H1 (cell line): Measurements from ENCODE around the gene TXNRD3. TPM values are rescaled to one million over a fixed set of nuclear protein-coding genes. Genes with fewer than 3 reads are reported as not detected.

Experiments
- CTCF ChIA-PET: fragments of 300-600 bp; sonication (Branson Sonifier 250); formaldehyde crosslinking; loops from one replicate; lab custom pipeline; 2021; ENCODE audit not compliant: partially characterized antibody; lab: Charles Lee
- POLR2A ChIA-PET: fragments of 300-600 bp; sonication (Branson Sonifier 250); formaldehyde crosslinking; loops from one replicate; lab custom pipeline; 2021; ENCODE audit warnings: inconsistent platforms; ENCODE audit not compliant: partially characterized antibody; lab: Charles Lee
- DNase-seq, 2 experiments: peaks; one replicate each; pipeline versions ENCODE4 v3.0.0 to v3.0.0-alpha.2; 2010 to 2022; ENCODE audit warnings: low spot score in 2 of 2, low read depth in 1 of 2, mixed read lengths in 1 of 2
- FAIRE-seq: peaks from 2 replicates; lab custom pipeline; 2011; peaks lifted over from hg19 to GRCh38; lab: Jason Lieb, UNC
- H2AFZ ChIP-seq: 2 replicates; pipeline ENCODE4 v1.8.1; 2012; ENCODE audit warnings: low read length, inconsistent platforms
- H2AK5ac ChIP-seq: 2 replicates; pipeline ENCODE4 v1.6.1; 2013; ENCODE audit warnings: low read depth, low read length
- H2BK120ac ChIP-seq: replicated peaks from 2 replicates; pipeline ENCODE3; 2013; ENCODE audit warnings: low read depth, low read length, inconsistent platforms
- H2BK12ac ChIP-seq: 2 replicates; pipeline ENCODE4 v1.6.1; 2013; ENCODE audit warnings: low read depth, low read length
- H2BK15ac ChIP-seq: 2 replicates; pipeline ENCODE4 v1.6.1; 2013; ENCODE audit warnings: low read length
- H2BK20ac ChIP-seq: 2 replicates; pipeline ENCODE4 v1.6.1; 2013; ENCODE audit warnings: low read length
- H2BK5ac ChIP-seq: 2 replicates; pipeline ENCODE4 v1.6.1; 2013; ENCODE audit warnings: low read depth, low read length
- H3K14ac ChIP-seq: 2 replicates; pipeline ENCODE4 v1.6.1; 2013; ENCODE audit warnings: inconsistent platforms; ENCODE audit not compliant: insufficient read length
- H3K18ac ChIP-seq: 2 replicates; pipeline ENCODE4 v1.6.1; 2013; ENCODE audit warnings: low read length; ENCODE audit errors: extremely low read depth
- H3K23ac ChIP-seq: 2 replicates; pipeline ENCODE4 v1.6.1; 2013; ENCODE audit warnings: inconsistent platforms; ENCODE audit not compliant: insufficient read length
- H3K23me2 ChIP-seq: 2 replicates; pipeline ENCODE4 v1.6.1; 2013; ENCODE audit warnings: low read depth, low read length
- H3K27ac ChIP-seq: 2 replicates; pipeline ENCODE4 v1.6.1; 2011; ENCODE audit warnings: low read depth, low read length, inconsistent platforms
- H3K27me3 ChIP-seq, 4 experiments: replicated peaks in 1 of 4; 1 replicate in 1 of 4; 2 replicates in 3 of 4; pipeline versions ENCODE4 v1.6.1 to v1.8.1; 2011 to 2013; ENCODE audit warnings: low read length in 3 of 4, mild to moderate bottlenecking in 3 of 4, inconsistent platforms in 2 of 4, mixed read lengths in 2 of 4, moderate library complexity in 1 of 4; ENCODE audit not compliant: control insufficient read depth in 3 of 4, insufficient read depth in 3 of 4; ENCODE audit errors: extremely low read depth in 1 of 4
- H3K36me3 ChIP-seq, 4 experiments: 2 replicates each; pipeline versions ENCODE4 v1.6.1 to v1.8.1; 2011 to 2013; ENCODE audit warnings: mild to moderate bottlenecking in 4 of 4, low read length in 3 of 4, moderate library complexity in 2 of 4, control low read depth in 1 of 4, inconsistent platforms in 1 of 4; ENCODE audit not compliant: insufficient read depth in 4 of 4, control insufficient read depth in 2 of 4
- H3K4ac ChIP-seq: replicated peaks from 2 replicates; pipeline ENCODE3; 2013; ENCODE audit warnings: low read length, low read depth, mixed read lengths, inconsistent platforms; ENCODE audit not compliant: insufficient read length
- H3K4me1 ChIP-seq, 4 experiments: replicated peaks in 1 of 4; 1 replicate in 1 of 4; 2 replicates in 3 of 4; pipeline versions ENCODE4 v1.6.1 to v1.8.1; 2011 to 2013; ENCODE audit warnings: low read length in 3 of 4, inconsistent platforms in 2 of 4, mixed read lengths in 1 of 4; ENCODE audit not compliant: insufficient read depth in 4 of 4, control insufficient read depth in 3 of 4
- H3K4me2 ChIP-seq, 2 experiments: 2 replicates each; pipeline versions ENCODE4 v1.6.1 to v1.8.1; 2011 to 2013; ENCODE audit warnings: low read depth in 2 of 2, low read length in 2 of 2, control low read depth in 1 of 2, inconsistent platforms in 1 of 2, mild to moderate bottlenecking in 1 of 2; ENCODE audit not compliant: insufficient read depth in 1 of 2
- H3K4me3 ChIP-seq, 4 experiments: fragments of 200-600, 300-600 bp in 1 of 4; sonication (generic), shearing (Covaris generic), sonication (Bioruptor Twin) in 1 of 4; 2 replicates each; pipeline versions ENCODE4 v1.5.1 to v1.8.1; 2011 to 2016; ENCODE audit warnings: low read length in 4 of 4, low read depth in 3 of 4, control low read depth in 2 of 4, inconsistent platforms in 2 of 4, mild to moderate bottlenecking in 2 of 4, mixed read lengths in 1 of 4, moderate library complexity in 1 of 4; ENCODE audit not compliant: insufficient read depth in 2 of 4; ENCODE audit errors: extremely low read depth in 1 of 4
- H3K56ac ChIP-seq: replicated peaks from 2 replicates; pipeline ENCODE3; 2013; ENCODE audit warnings: low read depth, mild to moderate bottlenecking, mixed read lengths, low read length, inconsistent platforms; ENCODE audit not compliant: insufficient read length
- H3K79me1 ChIP-seq: 2 replicates; pipeline ENCODE4 v1.6.1; 2013; ENCODE audit warnings: low read depth, low read length, control low read depth
- H3K79me2 ChIP-seq, 2 experiments: 2 replicates each; pipeline versions ENCODE4 v1.6.1 to v1.8.1; 2012 to 2013; ENCODE audit warnings: low read length in 2 of 2, mild to moderate bottlenecking in 2 of 2, inconsistent platforms in 1 of 2; ENCODE audit not compliant: insufficient read depth in 2 of 2, control insufficient read depth in 1 of 2
- H3K9ac ChIP-seq, 4 experiments: replicated peaks in 1 of 4; 1 replicate in 1 of 4; 2 replicates in 3 of 4; pipeline versions ENCODE4 v1.6.1 to v1.8.1; 2011 to 2013; ENCODE audit warnings: low read depth in 3 of 4, low read length in 3 of 4, control low read depth in 2 of 4, mild to moderate bottlenecking in 2 of 4, moderate library complexity in 2 of 4, inconsistent platforms in 1 of 4; ENCODE audit errors: extremely low read depth in 1 of 4
- H3K9me3 ChIP-seq, 2 experiments: 2 replicates each; pipeline versions ENCODE4 v1.6.1 to v1.8.1; 2012 to 2013; ENCODE audit warnings: mild to moderate bottlenecking in 2 of 2, moderate library complexity in 2 of 2, control low read depth in 1 of 2, inconsistent platforms in 1 of 2, low read depth in 1 of 2, low read length in 1 of 2, mixed read lengths in 1 of 2; ENCODE audit not compliant: insufficient read depth in 2 of 2
- H4K20me1 ChIP-seq, 2 experiments: replicated peaks in 1 of 2; 2 replicates each; pipeline versions ENCODE3 to v1.8.1; 2011 to 2013; ENCODE audit warnings: inconsistent platforms in 2 of 2, low read length in 2 of 2, mild to moderate bottlenecking in 1 of 2; ENCODE audit not compliant: insufficient read depth in 2 of 2, control insufficient read depth in 1 of 2
- H4K5ac ChIP-seq: 2 replicates; pipeline ENCODE4 v1.6.1; 2013; ENCODE audit warnings: low read length, low read depth, mixed read lengths, inconsistent platforms; ENCODE audit not compliant: insufficient read length
- H4K8ac ChIP-seq: 2 replicates; pipeline ENCODE4 v1.8.0; 2013; ENCODE audit warnings: mild to moderate bottlenecking, moderate library complexity, low read length, inconsistent platforms; ENCODE audit not compliant: insufficient read depth; ENCODE audit errors: extremely low read depth
- H4K91ac ChIP-seq: replicated peaks from 2 replicates; pipeline ENCODE3; 2013; ENCODE audit warnings: low read length, mixed read lengths, inconsistent platforms; ENCODE audit not compliant: insufficient read length
- EP300 ChIP-seq, 2 experiments: IDR thresholded peaks; 1 replicate in 1 of 2; 2 replicates in 1 of 2; pipeline ENCODE4 v1.6.1; 2011 to 2012; ENCODE audit warnings: low read depth in 2 of 2, low read length in 2 of 2, mild to moderate bottlenecking in 2 of 2, borderline replicate concordance in 1 of 2, inconsistent platforms in 1 of 2, moderate library complexity in 1 of 2
- FOSL1 ChIP-seq: IDR thresholded peaks from 2 replicates; pipeline ENCODE4 v1.6.1; 2011; ENCODE audit warnings: mild to moderate bottlenecking, low read depth, low read length, moderate library complexity; ENCODE audit not compliant: insufficient read depth
- KDM5A ChIP-seq: fragments of 200-600 bp; IDR thresholded peaks from 2 replicates; pipeline ENCODE4 v1.7.1; 2012; ENCODE audit warnings: mild to moderate bottlenecking, low read length, inconsistent platforms, mixed read lengths
- POLR2AphosphoS5 ChIP-seq: IDR thresholded peaks from 2 replicates; pipeline ENCODE4 v1.6.1; 2011; ENCODE audit warnings: low read depth, low read length
- RNF2 ChIP-seq: fragments of 200-900, 300-1000 bp; sonication (generic); IDR thresholded peaks from 2 replicates; pipeline ENCODE4 v1.7.1; 2016; ENCODE audit warnings: borderline replicate concordance, low read depth, mild to moderate bottlenecking, antibody characterized with exemption, low read length; ENCODE audit not compliant: poor library complexity, severe bottlenecking; ENCODE audit errors: missing control alignments
- SP1 ChIP-seq: IDR thresholded peaks from 2 replicates; pipeline ENCODE4 v1.6.1; 2011; ENCODE audit warnings: low read depth, low read length
- SP4 ChIP-seq: IDR thresholded peaks from 2 replicates; pipeline ENCODE4 v1.6.1; 2012; ENCODE audit warnings: low read length, inconsistent platforms
- whole genome bisulfite sequencing, 2 experiments: shearing (Covaris generic) in 1 of 2; methylation state at CpG; one replicate each; pipeline versions ENCODE4 v1.1.6 to v1.1.7; 2013 to 2015; ENCODE audit warnings: low lambda C conversion rate in 2 of 2, mixed read lengths in 2 of 2, inconsistent platforms in 1 of 2, low coverage in 1 of 2, missing lambda C conversion rate in 1 of 2; ENCODE audit not compliant: insufficient replicate concordance in 2 of 2, insufficient coverage in 1 of 2, insufficient read length in 1 of 2; ENCODE audit errors: extremely low coverage in 1 of 2, missing lambda C conversion rate in 1 of 2; 5-methylcytosine and 5-hydroxymethylcytosine counted together
- polyA plus RNA-seq, 7 experiments: library from polyadenylated mRNA; depleted of rRNA in 3 of 7; stranded (reverse) in 5 of 7; unstranded in 2 of 7; fragments of >200 nt in 5 of 7; fragments of 200-250 nt in 2 of 7; gene quantifications; 1 replicate in 5 of 7; 2 replicates in 1 of 7; 4 replicates in 1 of 7; pipeline versions ENCODE4 v1.2.1 to v1.2.3, GENCODE V29; 2011 to 2013; ENCODE audit warnings: missing spikeins in 2 of 7, mixed read lengths in 2 of 7
- total RNA-seq: library from RNA; stranded (reverse); fragmentation: NEBNext Ultra II Directional; extraction: Animal tissue kit (Norgen Biotek cat#: 25700); gene quantifications from 2 replicates; pipeline ENCODE4 v1.2.1, GENCODE V29; 2021

TXNRD3 gene
- total and polyA plus RNA-seq, 2 of the 8 experiments (the other 6 are each of a cell fraction or from before 2014, with no cell fraction given) = 3.4 to 4.3 TPM

DNA sequence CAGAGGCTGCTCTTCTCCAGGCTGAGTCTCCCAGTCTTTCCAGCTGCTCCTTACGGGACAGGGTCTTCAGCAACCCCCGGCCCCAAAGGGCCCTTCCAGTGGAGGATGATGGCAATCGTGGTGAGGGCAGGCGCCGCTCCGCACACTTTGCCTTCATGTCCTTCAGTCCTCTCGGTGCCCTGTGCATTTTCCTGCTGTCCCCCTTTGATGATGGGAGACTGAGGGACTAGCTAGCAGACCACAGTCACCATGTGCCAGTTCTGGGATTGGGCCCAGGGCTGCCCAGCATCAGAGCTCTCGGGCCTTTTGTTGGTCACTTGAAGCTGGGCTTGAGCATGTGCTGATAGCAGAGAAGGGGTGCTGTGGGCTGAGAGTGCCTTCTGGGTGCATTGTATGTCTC is 8.8 kb upstream of the TXNRD3 start:
- peaks cover 0 to 2% (median 0%) of the 10 kb centered on the region in 4 experiments; a peak in 2 of 7 replicates for H3K27me3 ChIP-seq
- H3K18ac ChIP-seq = no peak overlapping the region
- H3K14ac ChIP-seq = no peak overlapping the region
- 89% methylated on average over 8 of the region's 8 CpGs; no CpG with 5 or more reads in 1 of the 2 experiments for WGBS, 2 experiments
- H3K27ac ChIP-seq = no peak overlapping the region
- H3K36me3 ChIP-seq = no peaks in the 10 kb centered on the region
- H3K4me2 ChIP-seq = no peak overlapping the region
- H2BK5ac ChIP-seq = no peak overlapping the region
- no peak overlapping the region for H4K91ac ChIP-seq
- no peak overlapping the region for H2AK5ac ChIP-seq
- no peak overlapping the region for H4K5ac ChIP-seq
- ChIA-PET CTCF (no interaction called here), POLR2A (no interaction called here)
- no peaks in the 10 kb centered on the region; a peak in 1 of 4 replicates for H3K9me3 ChIP-seq
- 0 out of 2 replicates have a peak overlapping the region, but pooled peaks have one; percentile 61 for H2BK15ac ChIP-seq
- H2BK12ac ChIP-seq = no peak overlapping the region
- H2BK20ac ChIP-seq = no peak overlapping the region
- H3K56ac ChIP-seq = no peak overlapping the region
- no peaks in the 10 kb centered on the region for H3K79me2 ChIP-seq
- no peak overlapping the region for H3K9ac ChIP-seq
- H4K20me1 ChIP-seq = peaks cover 0 to 2% of the 10 kb centered on the region in 2 experiments
- H2BK120ac ChIP-seq = no peak overlapping the region
- H3K23me2 ChIP-seq = no peaks in the 10 kb centered on the region
- H2AFZ ChIP-seq = no peak overlapping the region
- no peaks in the 10 kb centered on the region; a peak in 2 of 7 replicates for H3K4me1 ChIP-seq
- no peaks in the 10 kb centered on the region for H3K79me1 ChIP-seq
- H3K23ac ChIP-seq = no peak overlapping the region
- H3K4ac ChIP-seq = no peak overlapping the region
- no peak overlapping the region for H4K8ac ChIP-seq
- FAIRE-seq (no peak), DNase-seq (no peak)
- no peak overlapping the region for H3K4me3 ChIP-seq
- TF ChIP-seq POLR2AphosphoS5 = no peak
- TF ChIP-seq EP300 (IDR thresholded peaks at IDR 0.05; ENCODE audit: borderline replicate concordance in 1 of 2, low read depth in 2 of 2, low read length in 2 of 2) = no peak
- no peak for TF ChIP-seq SP4
- no peak for TF ChIP-seq KDM5A
- TF ChIP-seq SP1 = no peak
- TF ChIP-seq FOSL1 = no peak
- TF ChIP-seq RNF2 = no peak
